Stomach (tissue), 4 donors: Measurements from ENCODE around the gene TPSB2.

Experiments used
- EP300 ChIP-seq: sonication (generic); formaldehyde crosslinking; IDR thresholded peaks from one replicate; pipeline ENCODE4 v1.6.1; 2017; ENCODE audit warnings: antibody characterized with exemption
- POLR2AphosphoS5 ChIP-seq, 3 donors: sonication (generic); formaldehyde crosslinking; IDR thresholded peaks; one replicate each; pipeline ENCODE4 v1.6.1; 2016; ENCODE audit warnings: antibody characterized with exemption in 3 of 3
- TF ChIP-seq, protein P1 (sequence below), 7 experiments: fragments of 450-650 bp in 4 of 7; fragments of 200-600 bp in 3 of 7; sonication (generic) in 3 of 7; IDR thresholded peaks; one replicate each; pipeline ENCODE4 v1.5.1; 2016 to 2019; ENCODE audit warnings: antibody characterized with exemption in 7 of 7, control low read depth in 2 of 7, mild to moderate bottlenecking in 1 of 7

DNA sequence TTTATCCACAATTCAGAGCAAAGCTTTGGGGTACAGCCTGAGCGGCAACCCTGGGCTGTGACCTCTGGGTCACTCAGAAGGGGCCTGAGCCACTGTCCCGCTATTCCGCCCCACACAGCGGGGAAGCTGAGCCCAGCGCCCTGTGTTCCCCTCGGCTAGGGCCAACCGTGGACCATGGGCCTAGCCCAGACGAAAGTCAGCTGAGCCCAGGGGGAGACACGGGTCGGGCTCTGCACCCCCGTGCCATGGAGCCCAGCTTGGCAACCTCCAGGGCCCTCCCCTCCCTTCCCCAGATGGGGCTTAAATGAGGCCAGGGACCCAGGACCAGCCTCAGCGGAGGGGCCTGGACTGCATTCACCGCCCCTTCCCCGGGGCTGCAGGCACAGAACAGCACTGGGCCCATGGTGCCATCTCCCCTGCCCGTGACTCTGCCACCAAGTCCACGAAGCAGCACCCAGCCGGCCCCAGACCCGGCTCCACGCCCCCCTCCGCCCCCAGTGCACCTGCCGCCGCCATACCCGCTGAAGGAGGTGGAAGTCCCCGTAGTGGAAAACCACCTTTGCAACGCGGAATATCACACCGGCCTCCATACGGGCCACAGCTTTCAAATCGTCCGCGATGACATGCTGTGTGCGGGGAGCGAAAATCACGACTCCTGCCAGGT lies 27.7 kb upstream of the TPSB2 start:
- TF ChIP-seq POLR2AphosphoS5 (IDR thresholded peaks at IDR 0.05), result no peak
- TF ChIP-seq, protein P1, sequence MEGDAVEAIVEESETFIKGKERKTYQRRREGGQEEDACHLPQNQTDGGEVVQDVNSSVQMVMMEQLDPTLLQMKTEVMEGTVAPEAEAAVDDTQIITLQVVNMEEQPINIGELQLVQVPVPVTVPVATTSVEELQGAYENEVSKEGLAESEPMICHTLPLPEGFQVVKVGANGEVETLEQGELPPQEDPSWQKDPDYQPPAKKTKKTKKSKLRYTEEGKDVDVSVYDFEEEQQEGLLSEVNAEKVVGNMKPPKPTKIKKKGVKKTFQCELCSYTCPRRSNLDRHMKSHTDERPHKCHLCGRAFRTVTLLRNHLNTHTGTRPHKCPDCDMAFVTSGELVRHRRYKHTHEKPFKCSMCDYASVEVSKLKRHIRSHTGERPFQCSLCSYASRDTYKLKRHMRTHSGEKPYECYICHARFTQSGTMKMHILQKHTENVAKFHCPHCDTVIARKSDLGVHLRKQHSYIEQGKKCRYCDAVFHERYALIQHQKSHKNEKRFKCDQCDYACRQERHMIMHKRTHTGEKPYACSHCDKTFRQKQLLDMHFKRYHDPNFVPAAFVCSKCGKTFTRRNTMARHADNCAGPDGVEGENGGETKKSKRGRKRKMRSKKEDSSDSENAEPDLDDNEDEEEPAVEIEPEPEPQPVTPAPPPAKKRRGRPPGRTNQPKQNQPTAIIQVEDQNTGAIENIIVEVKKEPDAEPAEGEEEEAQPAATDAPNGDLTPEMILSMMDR (IDR thresholded peaks at IDR 0.05), result no peak
- no peak for TF ChIP-seq EP300
